HepG2 (cell line): ENCODE data around the gene HDDC3. TPM values are rescaled to one million over a fixed set of nuclear protein-coding genes. Genes with fewer than 3 reads are reported as not detected.
A peak's percentile ranks its signal among the peaks of the same experiment; 100 is the strongest.

Experiments used
- AGO1 ChIP-seq: fragments of 200-400 bp; formaldehyde crosslinking; IDR thresholded peaks from 2 replicates; pipeline ENCODE4 v1.6.1; 2017; ENCODE audit warnings: mild to moderate bottlenecking, low read depth, low read length, moderate library complexity; ENCODE audit not compliant: poor library complexity, severe bottlenecking
- CBX1 ChIP-seq: IDR thresholded peaks from one replicate; pipeline ENCODE4 v1.6.1; 2016; ENCODE audit warnings: antibody characterized with exemption, low read depth
- ESRRA ChIP-seq: sonication (generic); formaldehyde crosslinking; IDR thresholded peaks from 2 replicates; pipeline ENCODE4 v1.5.1; 2020; ENCODE audit warnings: mild to moderate bottlenecking, low read depth, missing genetic modification reagents
- HNF4A ChIP-seq: sonication (generic); formaldehyde crosslinking; IDR thresholded peaks from 2 replicates; pipeline ENCODE4 v1.4.0; 2020; ENCODE audit warnings: missing genetic modification reagents
- KDM2A ChIP-seq: sonication (generic); formaldehyde crosslinking; IDR thresholded peaks from 2 replicates; pipeline ENCODE4 v1.4.0; 2020; ENCODE audit warnings: low read depth, missing genetic modification reagents, borderline replicate concordance
- RAD21 ChIP-seq: fragments of 450-650 bp; formaldehyde crosslinking; IDR thresholded peaks from 2 replicates; pipeline ENCODE4 v1.5.0; 2020; ENCODE audit warnings: mild to moderate bottlenecking
- SP4 ChIP-seq: sonication (generic); formaldehyde crosslinking; IDR thresholded peaks from 2 replicates; pipeline ENCODE4 v1.8.1; 2023; ENCODE audit warnings: mild to moderate bottlenecking, missing genetic modification reagents
- SP5 ChIP-seq: IDR thresholded peaks from 2 replicates; pipeline ENCODE4 v1.6.1; 2016; ENCODE audit warnings: low read depth, borderline replicate concordance
- SRF ChIP-seq: IDR thresholded peaks from 2 replicates; pipeline ENCODE4 v1.6.1; 2011; ENCODE audit warnings: mild to moderate bottlenecking, low read depth, low read length, moderate library complexity
- ZFP36L2 ChIP-seq: sonication (generic); formaldehyde crosslinking; IDR thresholded peaks from 2 replicates; pipeline ENCODE4 v1.4.0; 2020; ENCODE audit warnings: missing genetic modification reagents
- ZNF224 ChIP-seq: sonication (generic); formaldehyde crosslinking; IDR thresholded peaks from 2 replicates; pipeline ENCODE4 v1.5.0; 2020; ENCODE audit warnings: mild to moderate bottlenecking, missing genetic modification reagents
- ZNF230 ChIP-seq: sonication (generic); formaldehyde crosslinking; IDR thresholded peaks from 2 replicates; pipeline ENCODE4 v1.4.0; 2020; ENCODE audit warnings: mild to moderate bottlenecking, missing genetic modification reagents
- ZNF33B ChIP-seq: sonication (generic); formaldehyde crosslinking; IDR thresholded peaks from 2 replicates; pipeline ENCODE4 v1.5.1; 2020; ENCODE audit warnings: mild to moderate bottlenecking, missing genetic modification reagents
- ZNF567 ChIP-seq: sonication (generic); formaldehyde crosslinking; IDR thresholded peaks from 2 replicates; pipeline ENCODE4 v1.8.1; 2023; ENCODE audit warnings: mild to moderate bottlenecking, missing genetic modification reagents, borderline replicate concordance
- ZNF598 ChIP-seq: sonication (generic); formaldehyde crosslinking; IDR thresholded peaks from 2 replicates; pipeline ENCODE4 v1.5.1; 2020; ENCODE audit warnings: mild to moderate bottlenecking, missing genetic modification reagents, borderline replicate concordance
- polyA plus RNA-seq, 8 experiments: library from polyadenylated mRNA; depleted of rRNA in 3 of 8; stranded (reverse) in 7 of 8; unstranded in 1 of 8; fragments of >200 nt; fragmentation: Illumina TruSeq in 4 of 8; extraction: Trizol in 4 of 8; gene quantifications; 2 replicates each; pipeline versions ENCODE4 v1.2.1 to v1.2.3, GENCODE V29; 2011 to 2016; ENCODE audit warnings: low read depth in 4 of 8, missing spikeins in 1 of 8, mixed read lengths in 1 of 8; ENCODE audit not compliant: insufficient read depth in 1 of 8
- total RNA-seq, 5 experiments: library from RNA; depleted of rRNA; stranded (reverse); fragments of >200 nt; fragmentation: Illumina TruSeq; extraction: Trizol; gene quantifications; 2 replicates each; pipeline ENCODE4 v1.2.3, GENCODE V29; 2016; ENCODE audit warnings: low read depth in 1 of 5
- TF ChIP-seq, protein P1 (sequence below): sonication (generic); formaldehyde crosslinking; IDR thresholded peaks from 2 replicates; pipeline ENCODE4 v1.4.0; 2020; ENCODE audit warnings: missing genetic modification reagents, borderline replicate concordance
- TF ChIP-seq, protein P2 (sequence below): sonication (generic); formaldehyde crosslinking; IDR thresholded peaks from 2 replicates; pipeline ENCODE4 v1.4.0; 2020; ENCODE audit warnings: missing genetic modification reagents
- TF ChIP-seq, protein P3 (sequence below): sonication (generic); formaldehyde crosslinking; IDR thresholded peaks from 2 replicates; pipeline ENCODE4 v1.5.1; 2020; ENCODE audit warnings: mild to moderate bottlenecking, missing genetic modification reagents, moderate library complexity
- TF ChIP-seq, protein P4 (sequence below): sonication (generic); formaldehyde crosslinking; IDR thresholded peaks from 2 replicates; pipeline ENCODE4 v1.5.0; 2020; ENCODE audit warnings: mild to moderate bottlenecking, missing genetic modification reagents, moderate library complexity
- TF ChIP-seq, protein P5 (sequence below): sonication (generic); formaldehyde crosslinking; IDR thresholded peaks from 2 replicates; pipeline ENCODE4 v1.5.0; 2020; ENCODE audit warnings: missing genetic modification reagents, mild to moderate bottlenecking, borderline replicate concordance

The HDDC3 gene
- total and polyA plus RNA-seq, 2 of the 13 experiments (the other 11 are each of a cell fraction or from before 2014, with no cell fraction given) = 18.7 to 28.3 TPM

DNA sequence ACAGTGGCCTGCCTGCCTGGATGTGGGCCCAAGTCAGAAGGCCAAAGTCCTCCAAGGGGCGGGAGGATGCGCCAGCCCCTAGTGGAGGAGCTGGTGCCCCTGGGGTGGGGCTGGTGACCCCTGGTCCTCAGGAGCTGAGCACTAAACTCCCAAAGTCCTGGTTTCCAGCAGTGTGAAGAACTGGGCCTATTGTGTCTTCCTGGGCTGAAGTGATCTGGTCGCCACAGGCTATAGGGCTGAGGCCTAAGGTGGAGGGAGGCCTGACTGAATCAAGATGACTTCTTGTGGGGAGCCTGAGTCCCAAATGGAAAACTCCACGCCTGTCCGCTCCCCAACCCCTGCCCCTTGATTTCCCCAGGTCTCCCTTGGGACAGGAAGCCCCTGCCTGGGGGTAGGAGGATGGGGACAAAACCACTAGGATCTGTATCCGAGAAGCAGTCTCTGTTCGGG, 48.8 kb downstream of the HDDC3 start (continued):
- no peak for TF ChIP-seq CBX1
- TF ChIP-seq ESRRA (CRISPR knock-in tag) = no peak
- peak; percentile 27; the same call in 1 of the 2 replicates for TF ChIP-seq KDM2A (CRISPR knock-in tag)
- TF ChIP-seq, protein P1, sequence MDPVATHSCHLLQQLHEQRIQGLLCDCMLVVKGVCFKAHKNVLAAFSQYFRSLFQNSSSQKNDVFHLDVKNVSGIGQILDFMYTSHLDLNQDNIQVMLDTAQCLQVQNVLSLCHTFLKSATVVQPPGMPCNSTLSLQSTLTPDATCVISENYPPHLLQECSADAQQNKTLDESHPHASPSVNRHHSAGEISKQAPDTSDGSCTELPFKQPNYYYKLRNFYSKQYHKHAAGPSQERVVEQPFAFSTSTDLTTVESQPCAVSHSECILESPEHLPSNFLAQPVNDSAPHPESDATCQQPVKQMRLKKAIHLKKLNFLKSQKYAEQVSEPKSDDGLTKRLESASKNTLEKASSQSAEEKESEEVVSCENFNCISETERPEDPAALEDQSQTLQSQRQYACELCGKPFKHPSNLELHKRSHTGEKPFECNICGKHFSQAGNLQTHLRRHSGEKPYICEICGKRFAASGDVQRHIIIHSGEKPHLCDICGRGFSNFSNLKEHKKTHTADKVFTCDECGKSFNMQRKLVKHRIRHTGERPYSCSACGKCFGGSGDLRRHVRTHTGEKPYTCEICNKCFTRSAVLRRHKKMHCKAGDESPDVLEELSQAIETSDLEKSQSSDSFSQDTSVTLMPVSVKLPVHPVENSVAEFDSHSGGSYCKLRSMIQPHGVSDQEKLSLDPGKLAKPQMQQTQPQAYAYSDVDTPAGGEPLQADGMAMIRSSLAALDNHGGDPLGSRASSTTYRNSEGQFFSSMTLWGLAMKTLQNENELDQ = no peak
- TF ChIP-seq, protein P2, sequence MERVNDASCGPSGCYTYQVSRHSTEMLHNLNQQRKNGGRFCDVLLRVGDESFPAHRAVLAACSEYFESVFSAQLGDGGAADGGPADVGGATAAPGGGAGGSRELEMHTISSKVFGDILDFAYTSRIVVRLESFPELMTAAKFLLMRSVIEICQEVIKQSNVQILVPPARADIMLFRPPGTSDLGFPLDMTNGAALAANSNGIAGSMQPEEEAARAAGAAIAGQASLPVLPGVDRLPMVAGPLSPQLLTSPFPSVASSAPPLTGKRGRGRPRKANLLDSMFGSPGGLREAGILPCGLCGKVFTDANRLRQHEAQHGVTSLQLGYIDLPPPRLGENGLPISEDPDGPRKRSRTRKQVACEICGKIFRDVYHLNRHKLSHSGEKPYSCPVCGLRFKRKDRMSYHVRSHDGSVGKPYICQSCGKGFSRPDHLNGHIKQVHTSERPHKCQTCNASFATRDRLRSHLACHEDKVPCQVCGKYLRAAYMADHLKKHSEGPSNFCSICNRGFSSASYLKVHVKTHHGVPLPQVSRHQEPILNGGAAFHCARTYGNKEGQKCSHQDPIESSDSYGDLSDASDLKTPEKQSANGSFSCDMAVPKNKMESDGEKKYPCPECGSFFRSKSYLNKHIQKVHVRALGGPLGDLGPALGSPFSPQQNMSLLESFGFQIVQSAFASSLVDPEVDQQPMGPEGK (CRISPR knock-in tag) = peak; percentile 69; the same call in 1 of the 2 replicates
- no peak for TF ChIP-seq ZFP36L2 (CRISPR knock-in tag)
- TF ChIP-seq AGO1 = no peak
- TF ChIP-seq, protein P3, sequence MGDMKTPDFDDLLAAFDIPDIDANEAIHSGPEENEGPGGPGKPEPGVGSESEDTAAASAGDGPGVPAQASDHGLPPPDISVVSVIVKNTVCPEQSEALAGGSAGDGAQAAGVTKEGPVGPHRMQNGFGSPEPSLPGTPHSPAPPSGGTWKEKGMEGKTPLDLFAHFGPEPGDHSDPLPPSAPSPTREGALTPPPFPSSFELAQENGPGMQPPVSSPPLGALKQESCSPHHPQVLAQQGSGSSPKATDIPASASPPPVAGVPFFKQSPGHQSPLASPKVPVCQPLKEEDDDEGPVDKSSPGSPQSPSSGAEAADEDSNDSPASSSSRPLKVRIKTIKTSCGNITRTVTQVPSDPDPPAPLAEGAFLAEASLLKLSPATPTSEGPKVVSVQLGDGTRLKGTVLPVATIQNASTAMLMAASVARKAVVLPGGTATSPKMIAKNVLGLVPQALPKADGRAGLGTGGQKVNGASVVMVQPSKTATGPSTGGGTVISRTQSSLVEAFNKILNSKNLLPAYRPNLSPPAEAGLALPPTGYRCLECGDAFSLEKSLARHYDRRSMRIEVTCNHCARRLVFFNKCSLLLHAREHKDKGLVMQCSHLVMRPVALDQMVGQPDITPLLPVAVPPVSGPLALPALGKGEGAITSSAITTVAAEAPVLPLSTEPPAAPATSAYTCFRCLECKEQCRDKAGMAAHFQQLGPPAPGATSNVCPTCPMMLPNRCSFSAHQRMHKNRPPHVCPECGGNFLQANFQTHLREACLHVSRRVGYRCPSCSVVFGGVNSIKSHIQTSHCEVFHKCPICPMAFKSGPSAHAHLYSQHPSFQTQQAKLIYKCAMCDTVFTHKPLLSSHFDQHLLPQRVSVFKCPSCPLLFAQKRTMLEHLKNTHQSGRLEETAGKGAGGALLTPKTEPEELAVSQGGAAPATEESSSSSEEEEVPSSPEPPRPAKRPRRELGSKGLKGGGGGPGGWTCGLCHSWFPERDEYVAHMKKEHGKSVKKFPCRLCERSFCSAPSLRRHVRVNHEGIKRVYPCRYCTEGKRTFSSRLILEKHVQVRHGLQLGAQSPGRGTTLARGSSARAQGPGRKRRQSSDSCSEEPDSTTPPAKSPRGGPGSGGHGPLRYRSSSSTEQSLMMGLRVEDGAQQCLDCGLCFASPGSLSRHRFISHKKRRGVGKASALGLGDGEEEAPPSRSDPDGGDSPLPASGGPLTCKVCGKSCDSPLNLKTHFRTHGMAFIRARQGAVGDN = 0 out of 2 replicates have a peak, but pooled peaks have one; percentile 40
- no peak for TF ChIP-seq ZNF33B (CRISPR knock-in tag)
- no peak for TF ChIP-seq RAD21
- TF ChIP-seq SRF = no peak
- TF ChIP-seq, protein P4, sequence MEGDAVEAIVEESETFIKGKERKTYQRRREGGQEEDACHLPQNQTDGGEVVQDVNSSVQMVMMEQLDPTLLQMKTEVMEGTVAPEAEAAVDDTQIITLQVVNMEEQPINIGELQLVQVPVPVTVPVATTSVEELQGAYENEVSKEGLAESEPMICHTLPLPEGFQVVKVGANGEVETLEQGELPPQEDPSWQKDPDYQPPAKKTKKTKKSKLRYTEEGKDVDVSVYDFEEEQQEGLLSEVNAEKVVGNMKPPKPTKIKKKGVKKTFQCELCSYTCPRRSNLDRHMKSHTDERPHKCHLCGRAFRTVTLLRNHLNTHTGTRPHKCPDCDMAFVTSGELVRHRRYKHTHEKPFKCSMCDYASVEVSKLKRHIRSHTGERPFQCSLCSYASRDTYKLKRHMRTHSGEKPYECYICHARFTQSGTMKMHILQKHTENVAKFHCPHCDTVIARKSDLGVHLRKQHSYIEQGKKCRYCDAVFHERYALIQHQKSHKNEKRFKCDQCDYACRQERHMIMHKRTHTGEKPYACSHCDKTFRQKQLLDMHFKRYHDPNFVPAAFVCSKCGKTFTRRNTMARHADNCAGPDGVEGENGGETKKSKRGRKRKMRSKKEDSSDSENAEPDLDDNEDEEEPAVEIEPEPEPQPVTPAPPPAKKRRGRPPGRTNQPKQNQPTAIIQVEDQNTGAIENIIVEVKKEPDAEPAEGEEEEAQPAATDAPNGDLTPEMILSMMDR (CRISPR knock-in tag) = 0 out of 2 replicates have a peak, but pooled peaks have one; percentile 20
- TF ChIP-seq HNF4A (CRISPR knock-in tag) = peak; percentile 83
- no peak for TF ChIP-seq ZNF230 (CRISPR knock-in tag)
- TF ChIP-seq ZNF567 (CRISPR knock-in tag) = no peak
- TF ChIP-seq ZNF224 = no peak
- TF ChIP-seq ZNF598 (CRISPR knock-in tag) = no peak
- 0 out of 2 replicates have a peak, but pooled peaks have one; percentile 48 for TF ChIP-seq SP5 (CRISPR knock-in tag)
- no peak for TF ChIP-seq SP4 (CRISPR knock-in tag)
- TF ChIP-seq, protein P5, sequence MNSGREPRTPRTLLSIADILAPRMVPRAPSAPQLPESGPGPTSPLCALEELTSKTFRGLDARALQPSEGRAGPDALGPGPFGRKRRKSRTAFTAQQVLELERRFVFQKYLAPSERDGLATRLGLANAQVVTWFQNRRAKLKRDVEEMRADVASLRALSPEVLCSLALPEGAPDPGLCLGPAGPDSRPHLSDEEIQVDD = no peak
